Epithelial cell of esophagus (primary cell): ENCODE measurements around the gene MDGA2.

Experiments
- DNase-seq: peaks from one replicate; pipeline ENCODE4 v3.0.0; 2010; ENCODE audit warnings: low read depth
- H3K4me3 ChIP-seq: 2 replicates; pipeline ENCODE4 v1.5.1; 2011; ENCODE audit warnings: mild to moderate bottlenecking, low read length, control low read depth
- CTCF ChIP-seq: IDR thresholded peaks from 2 replicates; pipeline ENCODE4 v1.5.1; 2011; ENCODE audit warnings: low read depth, mild to moderate bottlenecking, low read length, control low read depth, inconsistent platforms; ENCODE audit not compliant: insufficient read depth; ENCODE audit errors: missing control alignments

Gene MDGA2

GRCh38 chr14:47675466-47676314 lies at the start of gene MDGA2:
Gene MDGA2 (minus strand): TSS chr14:47675605.
- peak; percentile 9 for DNase-seq
- TF ChIP-seq CTCF: no peak
- no peak within 1 kb of the TSS for H3K4me3 ChIP-seq

DNA sequence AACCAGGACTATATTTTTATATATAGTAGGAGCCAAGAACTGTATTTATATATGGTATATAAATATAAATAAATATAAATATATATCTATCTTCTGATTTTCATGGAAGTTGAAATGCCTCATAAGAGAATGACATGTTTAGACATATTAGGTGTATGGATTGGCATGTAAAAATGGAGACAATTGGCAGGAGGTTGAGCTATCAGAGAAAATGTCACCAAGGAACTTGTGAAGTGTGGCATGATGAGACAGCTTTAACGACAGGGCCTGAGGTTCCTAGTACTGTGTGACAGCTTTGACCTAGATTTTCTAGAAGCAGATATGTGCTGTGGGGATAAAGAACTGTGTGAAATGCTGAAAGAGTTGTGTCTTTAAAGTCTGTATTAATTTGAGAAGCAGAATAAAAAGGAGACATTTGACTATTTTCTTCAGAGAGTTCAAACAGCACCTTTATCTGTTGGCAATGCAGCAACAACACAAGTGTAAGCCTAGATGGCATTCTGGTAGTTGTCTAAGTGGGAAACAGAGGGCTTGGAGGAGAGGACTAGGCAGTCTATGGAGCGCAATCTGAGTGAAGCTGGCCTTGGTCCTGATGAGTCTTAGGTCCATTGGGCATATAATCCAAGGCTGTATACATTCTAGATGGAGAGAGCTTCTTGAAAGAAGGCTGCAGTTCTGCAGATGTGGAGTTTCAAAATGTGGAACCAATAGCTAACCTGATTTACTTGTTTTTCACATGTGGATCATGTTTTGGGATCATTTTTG lies 47.7 kb upstream of the MDGA2 start:
- TF ChIP-seq CTCF: no peak
- H3K4me3 ChIP-seq: no peak overlapping the region
- DNase-seq: no peak

DNA sequence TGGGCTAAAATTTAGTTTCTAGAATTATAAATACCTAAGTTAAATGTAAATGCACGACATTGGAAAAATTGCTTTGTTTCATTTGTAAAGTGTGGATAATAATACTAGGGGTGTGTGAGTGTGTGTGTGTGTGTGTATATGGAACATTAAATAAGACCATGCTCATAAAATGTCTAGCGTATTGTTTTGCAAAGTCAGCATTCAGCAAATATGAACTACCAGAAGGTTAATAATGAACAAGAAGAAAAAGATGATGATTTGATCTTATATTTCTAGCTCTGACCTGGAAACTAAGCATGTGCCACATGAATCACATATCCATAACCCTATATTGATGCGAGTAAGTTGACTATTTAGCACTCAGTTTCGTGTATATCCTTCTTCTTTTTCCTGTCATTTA lies 44.9 kb upstream of the MDGA2 start:
- no peak for TF ChIP-seq CTCF
- DNase-seq: no peak

GRCh38 chr14:47715330-47715729 lies 39.9 kb upstream of the MDGA2 start:
- H3K4me3 ChIP-seq: no peak overlapping the region
- no peak for TF ChIP-seq CTCF
- DNase-seq: peak; percentile 0

More for the DNA sequence above, 44.9 kb upstream of the MDGA2 start:
- H3K4me3 ChIP-seq: no peak overlapping the region

DNA sequence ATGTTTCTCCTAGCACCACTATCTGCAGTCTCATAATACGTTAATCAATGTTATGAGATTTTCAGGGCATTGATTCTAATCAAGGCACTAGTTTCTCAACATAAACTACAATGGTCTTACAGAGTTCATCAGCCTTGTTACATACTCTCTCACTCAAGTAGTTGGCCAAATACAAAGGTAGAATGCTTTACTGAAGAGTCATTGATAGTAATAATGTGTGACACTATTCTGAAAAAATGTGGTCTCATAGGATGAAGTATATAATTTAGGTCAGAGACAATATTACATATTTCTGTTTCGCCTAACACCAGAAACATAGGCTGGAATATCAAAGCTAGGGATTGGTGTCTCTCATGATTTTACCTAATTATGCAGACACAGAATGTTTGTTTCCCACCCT lies 35.2 kb upstream of the MDGA2 start:
- H3K4me3 ChIP-seq: no peak overlapping the region
- no peak for TF ChIP-seq CTCF
- DNase-seq: no peak

- TF ChIP-seq CTCF: no peak
- DNase-seq: no peak
- H3K4me3 ChIP-seq: no peak overlapping the region
Measured at GRCh38 chr14:47705683-47706082, 30.3 kb upstream of the MDGA2 start.
